ENCODE results near the gene RAB11A. TPM values are rescaled to one million over a fixed set of nuclear protein-coding genes. Genes with fewer than 3 reads are reported as not detected.

Gene RAB11A
- total RNA-seq, 1 donor from 2014 or later = 703 TPM

DNA sequence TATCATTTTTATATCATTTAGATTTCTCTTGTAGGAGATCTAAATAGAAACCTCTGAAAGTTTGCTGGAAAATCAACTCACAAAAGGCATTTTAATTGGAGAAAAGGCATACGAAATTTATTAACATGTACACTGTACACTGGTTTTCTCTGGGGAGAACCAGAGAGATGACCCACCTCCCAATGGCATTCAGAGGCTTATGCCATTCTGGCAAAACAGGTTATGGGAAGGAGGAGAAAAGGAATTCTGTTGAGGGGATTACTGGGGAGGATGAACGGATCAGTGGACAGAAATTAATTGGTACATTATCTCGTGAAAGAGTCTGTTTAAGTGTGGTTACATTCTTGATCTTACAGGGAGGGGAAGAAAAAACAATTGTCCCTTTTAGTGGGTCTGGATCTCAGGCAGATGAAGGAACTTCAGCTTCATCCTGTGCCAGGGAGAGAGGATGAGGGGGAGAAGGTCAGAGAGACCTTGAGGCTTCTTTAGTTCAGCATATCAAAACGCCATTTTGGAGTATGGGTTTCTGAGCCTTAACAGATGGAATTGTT is 16.5 kb downstream of the RAB11A start:
- DNase-seq (ENCODE audit: low read depth) = no peak

- DNase-seq (ENCODE audit: low read depth) = no peak
Measured at GRCh38 chr15:65887565-65887964, 18.3 kb downstream of the RAB11A start.

DNA sequence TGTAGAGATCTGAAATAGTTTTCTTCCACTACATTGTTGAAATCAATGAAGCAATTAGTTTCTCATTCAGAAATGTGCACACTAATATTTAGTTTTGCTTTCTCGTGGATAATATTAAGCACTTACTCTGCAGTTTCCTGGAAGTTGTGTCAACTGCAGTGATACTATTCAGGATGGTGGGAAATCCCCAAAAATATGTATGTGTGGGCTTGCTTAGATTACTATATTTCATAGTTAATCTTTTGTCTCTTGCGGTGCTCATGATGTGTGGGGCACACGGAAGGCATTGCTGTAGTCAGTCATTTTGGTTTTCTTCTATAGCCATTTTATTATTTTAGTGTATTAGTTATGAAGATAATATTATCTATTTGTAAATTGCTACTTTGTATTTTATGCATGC is 19.7 kb downstream of the RAB11A start:
- DNase-seq (ENCODE audit: low read depth) = no peak

GRCh38 chr15:65893060-65893459 is 23.8 kb downstream of the RAB11A start:
- no peak for DNase-seq (ENCODE audit: low read depth)

- no peak for DNase-seq (ENCODE audit: low read depth)
Measured at GRCh38 chr15:65896236-65896635, 26.9 kb downstream of the RAB11A start.

- DNase-seq (ENCODE audit: low read depth) = no peak
Measured at GRCh38 chr15:65900488-65900887, 31.2 kb downstream of the RAB11A start.

- DNase-seq (ENCODE audit: low read depth) = no peak
Measured at GRCh38 chr15:65901336-65901735, 32.0 kb downstream of the RAB11A start.

DNA sequence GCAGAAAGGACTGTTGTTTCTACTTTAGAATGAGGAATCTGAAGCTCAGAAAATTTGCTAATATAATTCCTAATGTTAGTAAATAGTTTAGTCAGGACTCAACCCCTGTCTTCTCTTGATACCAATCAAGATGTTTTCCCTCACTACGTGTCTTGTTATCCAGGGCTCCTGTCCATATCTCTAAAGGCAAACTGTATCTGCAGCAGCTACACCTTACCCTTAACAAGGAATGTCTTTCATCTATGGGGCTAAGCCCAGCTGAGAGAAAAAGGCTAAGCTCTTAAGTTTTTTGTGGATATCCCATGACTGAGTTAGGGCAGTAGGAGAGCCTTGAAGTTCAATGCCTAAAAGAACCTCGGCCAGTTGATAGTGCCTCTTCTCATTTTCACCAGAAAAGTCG is 32.5 kb downstream of the RAB11A start:
- no peak for DNase-seq (ENCODE audit: low read depth)

DNA sequence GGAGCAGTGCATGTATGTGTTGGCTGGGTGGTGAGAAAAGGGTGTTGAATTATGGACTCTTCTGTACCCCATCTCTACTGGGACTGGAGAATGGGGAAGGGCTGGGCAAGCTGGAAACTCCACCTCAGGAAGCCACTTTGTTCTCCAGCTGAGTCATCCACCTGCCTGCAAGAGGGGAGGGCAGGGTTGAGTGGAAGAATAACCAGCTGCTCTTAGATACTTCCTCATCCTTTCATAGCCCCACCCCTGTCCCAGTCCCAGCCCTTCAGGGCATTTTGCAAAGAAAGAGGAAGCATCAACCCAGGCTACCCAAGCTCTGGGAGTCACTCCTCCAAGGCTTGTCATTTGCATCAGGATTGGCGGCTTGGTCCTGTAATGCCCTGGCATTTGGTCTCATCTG is 33.1 kb downstream of the RAB11A start:
- DNase-seq (ENCODE audit: low read depth) = peak; percentile 90

GRCh38 chr15:65903296-65904073 is 34.2 kb downstream of the RAB11A start:
- DNase-seq (ENCODE audit: low read depth) = peak; percentile 28

DNA sequence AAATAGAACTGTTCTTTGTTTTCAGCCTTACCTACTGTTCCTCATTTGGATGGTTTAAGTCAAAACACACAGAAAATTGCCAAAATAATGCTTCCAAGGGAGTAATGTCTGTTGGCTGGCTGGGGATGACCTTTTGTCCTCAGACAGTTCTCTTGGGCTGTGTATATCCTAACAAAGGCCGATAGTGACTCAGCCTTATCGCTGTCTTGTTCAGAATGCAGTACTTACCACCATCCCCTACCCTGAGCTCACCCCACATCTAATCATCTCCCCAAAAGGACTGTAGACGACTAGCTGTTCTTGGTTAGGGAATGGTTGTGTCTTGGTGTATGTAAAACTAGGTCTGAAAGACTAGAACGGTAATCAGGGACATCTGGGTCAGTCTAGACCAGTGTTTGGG is 35.0 kb downstream of the RAB11A start:
- no peak for DNase-seq (ENCODE audit: low read depth)

DNA sequence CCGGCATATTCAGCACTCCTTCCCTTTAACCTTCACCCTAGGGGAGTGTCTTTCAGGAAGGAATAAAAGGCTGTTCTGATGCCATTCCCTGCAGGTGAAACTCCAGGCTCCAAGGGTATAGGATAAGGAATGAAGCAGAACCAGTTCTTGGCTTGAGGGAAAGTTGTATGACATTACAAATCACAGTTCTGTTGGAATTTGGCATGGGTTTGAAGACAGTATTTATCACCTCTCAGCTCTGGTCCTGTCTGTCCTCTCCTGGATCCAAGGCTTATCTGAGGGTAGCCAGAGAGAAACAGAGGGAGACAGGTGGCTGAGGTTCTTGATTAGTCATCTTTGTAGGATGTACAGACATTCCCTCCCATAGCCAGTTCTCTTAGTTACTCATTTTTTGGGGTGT is 37.1 kb downstream of the RAB11A start:
- DNase-seq (ENCODE audit: low read depth) = no peak

GRCh38 chr15:65907661-65908060 is 38.4 kb downstream of the RAB11A start:
- DNase-seq (ENCODE audit: low read depth) = no peak

- no peak for DNase-seq (ENCODE audit: low read depth)
Measured at GRCh38 chr15:65908876-65909275, 39.6 kb downstream of the RAB11A start.

DNA sequence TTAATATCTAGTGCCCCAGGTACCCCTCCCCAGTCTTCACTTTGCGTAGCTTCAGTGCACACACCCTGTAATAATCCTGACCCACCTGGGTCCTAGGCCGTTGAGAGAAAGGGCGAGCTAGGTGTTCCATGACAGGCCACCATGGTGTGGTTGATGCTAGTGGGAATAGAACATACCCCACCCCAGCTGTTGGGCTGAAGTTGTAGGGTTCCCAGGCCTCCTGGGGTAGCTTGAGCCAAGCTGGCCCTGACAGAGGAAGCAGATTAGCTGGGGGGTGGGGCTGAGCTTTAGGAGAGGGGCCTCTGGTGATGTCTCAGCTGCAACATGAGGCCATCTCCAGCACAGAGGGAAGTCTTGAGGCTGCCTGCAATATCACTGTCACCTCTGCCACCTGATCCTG is 40.5 kb downstream of the RAB11A start:
- no peak for DNase-seq (ENCODE audit: low read depth)

DNA sequence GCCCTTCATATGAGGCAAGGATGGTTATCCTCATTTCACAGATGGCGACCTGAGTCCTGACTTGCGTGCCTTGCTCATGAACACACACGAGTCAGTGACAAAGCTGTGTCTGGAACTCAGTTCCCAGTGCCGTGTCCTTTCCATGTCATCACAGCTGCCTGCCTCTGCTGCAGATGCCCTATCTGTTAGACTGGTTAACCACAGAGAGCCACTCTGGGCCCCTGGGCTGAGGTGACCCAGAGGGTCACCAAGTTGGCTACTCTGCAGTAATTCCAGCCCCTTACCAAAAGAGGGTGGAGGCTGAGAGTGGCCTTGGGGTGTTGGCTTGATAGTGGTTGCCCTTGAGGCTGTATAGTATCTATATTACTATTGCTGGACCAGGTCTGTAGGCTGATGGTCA is 41.0 kb downstream of the RAB11A start:
- no peak for DNase-seq (ENCODE audit: low read depth)

DNA sequence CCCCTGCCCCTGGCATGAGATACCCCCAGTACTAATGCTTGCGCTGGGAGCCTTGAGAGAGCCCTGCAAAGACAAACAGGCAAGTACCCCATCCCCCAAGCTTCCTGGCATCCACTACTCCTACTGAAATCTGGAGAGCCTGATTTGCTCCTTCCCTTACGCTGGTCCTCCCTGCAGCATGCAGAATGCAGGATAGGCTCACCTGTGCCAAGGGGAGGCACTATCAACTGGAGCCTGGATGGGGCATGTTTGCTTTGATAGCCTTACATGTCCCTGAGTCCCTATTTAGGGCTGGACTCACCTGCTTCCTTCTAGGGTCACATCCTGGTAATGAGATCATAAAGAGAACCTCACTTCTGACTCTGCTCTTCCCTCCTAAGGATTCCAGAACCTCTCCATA is 42.9 kb downstream of the RAB11A start:
- no peak for DNase-seq (ENCODE audit: low read depth)

- DNase-seq (ENCODE audit: low read depth) = no peak
Measured at GRCh38 chr15:65913631-65914199, 44.4 kb downstream of the RAB11A start.

- DNase-seq (ENCODE audit: low read depth) = no peak
Measured at GRCh38 chr15:65914386-65914785, 45.1 kb downstream of the RAB11A start.

GRCh38 chr15:65914981-65915925 is 46.0 kb downstream of the RAB11A start:
- DNase-seq (ENCODE audit: low read depth) = no peak

- no peak for DNase-seq (ENCODE audit: low read depth)
Measured at GRCh38 chr15:65916041-65916663, 46.9 kb downstream of the RAB11A start.
